ENCODE results near the gene TNFAIP8L1.
A peak's percentile ranks its signal among the peaks of the same experiment; 100 is the strongest.

Gene TNFAIP8L1

DNA sequence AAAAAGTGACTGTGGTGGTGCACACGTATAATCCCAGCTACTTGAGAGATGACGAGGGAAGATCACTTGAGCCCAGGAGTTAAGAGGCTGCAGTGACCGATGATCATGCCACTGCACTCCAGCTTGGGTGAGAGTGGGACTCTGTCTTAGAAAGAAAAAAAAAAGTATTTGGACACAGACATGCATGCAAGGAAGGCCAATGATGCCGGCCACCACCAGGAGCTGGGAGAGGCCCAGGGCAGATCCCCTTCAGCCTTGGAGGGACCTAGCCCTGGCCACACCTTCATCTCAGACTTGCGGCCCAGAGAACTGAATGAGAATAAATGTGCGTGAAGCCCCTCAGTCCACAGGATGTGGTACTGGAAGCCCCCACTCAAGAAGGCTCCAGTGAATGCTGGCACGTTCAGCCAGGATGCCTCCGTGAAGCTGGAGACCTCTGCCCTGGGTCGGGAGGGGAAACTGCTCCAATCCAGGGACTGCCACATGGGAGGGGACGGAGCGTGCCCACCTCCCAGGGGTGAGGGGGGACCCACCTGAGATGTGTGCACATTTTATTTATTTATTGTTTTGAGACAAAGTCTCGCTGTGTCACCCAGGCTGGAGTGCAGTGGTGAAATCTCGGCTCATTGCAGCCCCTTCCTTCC is 14.6 kb downstream of the TNFAIP8L1 start:
- no peak overlapping the region for H3K4me3 ChIP-seq (ENCODE audit: low read depth, low read length)
- TF ChIP-seq, protein P1, sequence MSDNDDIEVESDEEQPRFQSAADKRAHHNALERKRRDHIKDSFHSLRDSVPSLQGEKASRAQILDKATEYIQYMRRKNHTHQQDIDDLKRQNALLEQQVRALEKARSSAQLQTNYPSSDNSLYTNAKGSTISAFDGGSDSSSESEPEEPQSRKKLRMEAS (IDR thresholded peaks at IDR 0.05; ENCODE audit: low read depth, low read length), result no peak
- TF ChIP-seq, protein P2, sequence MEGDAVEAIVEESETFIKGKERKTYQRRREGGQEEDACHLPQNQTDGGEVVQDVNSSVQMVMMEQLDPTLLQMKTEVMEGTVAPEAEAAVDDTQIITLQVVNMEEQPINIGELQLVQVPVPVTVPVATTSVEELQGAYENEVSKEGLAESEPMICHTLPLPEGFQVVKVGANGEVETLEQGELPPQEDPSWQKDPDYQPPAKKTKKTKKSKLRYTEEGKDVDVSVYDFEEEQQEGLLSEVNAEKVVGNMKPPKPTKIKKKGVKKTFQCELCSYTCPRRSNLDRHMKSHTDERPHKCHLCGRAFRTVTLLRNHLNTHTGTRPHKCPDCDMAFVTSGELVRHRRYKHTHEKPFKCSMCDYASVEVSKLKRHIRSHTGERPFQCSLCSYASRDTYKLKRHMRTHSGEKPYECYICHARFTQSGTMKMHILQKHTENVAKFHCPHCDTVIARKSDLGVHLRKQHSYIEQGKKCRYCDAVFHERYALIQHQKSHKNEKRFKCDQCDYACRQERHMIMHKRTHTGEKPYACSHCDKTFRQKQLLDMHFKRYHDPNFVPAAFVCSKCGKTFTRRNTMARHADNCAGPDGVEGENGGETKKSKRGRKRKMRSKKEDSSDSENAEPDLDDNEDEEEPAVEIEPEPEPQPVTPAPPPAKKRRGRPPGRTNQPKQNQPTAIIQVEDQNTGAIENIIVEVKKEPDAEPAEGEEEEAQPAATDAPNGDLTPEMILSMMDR (IDR thresholded peaks at IDR 0.05; ENCODE audit: low read depth, low read length), result no peak
- TF ChIP-seq MYC (IDR thresholded peaks at IDR 0.05; ENCODE audit: low read depth, low read length) (no peak), POLR2A (IDR thresholded peaks at IDR 0.05; ENCODE audit: extremely low read depth, insufficient read length) (no peak)
- DNase-seq (ENCODE audit: low read depth), result no peak

DNA sequence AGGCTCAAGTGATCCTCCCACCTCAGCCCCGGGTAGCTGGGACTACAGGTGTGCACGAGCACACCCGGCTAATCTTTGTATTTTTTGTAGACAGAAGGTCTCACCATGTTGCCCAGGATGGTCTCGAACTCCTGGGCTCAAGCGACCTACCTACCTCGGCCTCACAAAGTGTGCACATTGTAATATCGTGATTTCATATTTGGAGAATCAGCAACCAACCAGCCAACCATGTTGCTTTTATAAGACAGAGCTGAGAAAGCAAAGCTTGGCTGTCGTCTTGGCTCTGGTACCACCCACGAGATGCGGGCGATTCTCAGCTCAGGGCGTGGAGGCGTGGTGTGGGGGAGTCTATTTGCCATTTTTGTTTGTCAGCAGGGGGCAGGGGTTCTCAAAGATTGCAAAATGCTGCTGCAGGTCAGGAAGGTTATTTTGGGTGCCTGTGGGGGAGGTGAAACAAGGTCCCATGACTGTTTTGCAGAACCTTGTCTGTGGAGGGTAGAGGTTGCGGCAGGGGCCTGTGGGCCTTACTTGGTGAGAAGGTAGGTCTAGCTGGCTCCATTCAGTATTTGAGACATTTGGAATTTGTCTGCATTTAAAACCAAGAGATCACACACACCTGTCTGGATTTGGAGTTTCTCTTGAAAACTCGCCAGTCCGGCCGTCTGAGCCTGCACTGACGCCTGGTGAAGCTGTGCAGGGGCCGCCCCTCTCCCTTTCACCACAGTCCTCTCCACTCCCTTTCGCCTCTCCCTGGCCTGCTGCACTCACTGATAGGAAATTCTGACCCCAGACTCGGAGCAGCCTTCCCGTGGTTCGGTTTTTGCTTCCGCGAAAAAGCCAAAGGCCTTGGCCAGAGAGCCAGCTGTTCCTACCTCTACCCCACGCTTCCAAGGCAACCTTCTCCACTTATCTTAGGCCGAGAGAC is 15.4 kb downstream of the TNFAIP8L1 start:
- no peak for TF ChIP-seq POLR2A (IDR thresholded peaks at IDR 0.05; ENCODE audit: extremely low read depth, insufficient read length)
- no peak for TF ChIP-seq MYC (IDR thresholded peaks at IDR 0.05; ENCODE audit: low read depth, low read length)
- TF ChIP-seq, protein P1 (IDR thresholded peaks at IDR 0.05; ENCODE audit: low read depth, low read length), result no peak
- TF ChIP-seq, protein P2 (IDR thresholded peaks at IDR 0.05; ENCODE audit: low read depth, low read length), result no peak
- peak; percentile 72 for DNase-seq (ENCODE audit: low read depth)
- H3K4me3 ChIP-seq (ENCODE audit: low read depth, low read length), result no peak overlapping the region

DNA sequence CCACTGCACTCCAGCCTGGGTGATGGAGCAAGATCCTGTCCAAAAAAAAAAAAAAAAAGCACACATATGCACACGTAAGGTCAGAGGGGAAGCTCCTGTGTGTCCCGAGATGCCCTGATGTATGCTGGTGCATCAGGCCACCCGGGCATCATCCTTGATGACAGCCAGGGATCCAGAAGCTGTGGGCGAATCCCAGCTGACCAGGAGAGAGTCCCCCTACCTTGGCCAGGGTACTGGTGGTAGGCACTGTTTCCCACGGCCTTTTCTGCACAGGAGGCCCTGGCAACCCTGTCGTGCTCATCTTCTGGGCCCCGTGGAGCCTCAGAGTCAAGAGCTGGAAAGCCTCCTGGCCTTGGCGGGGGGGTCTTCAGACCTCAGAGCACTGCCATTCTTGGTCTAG is 16.8 kb downstream of the TNFAIP8L1 start:
- H3K4me3 ChIP-seq (ENCODE audit: low read depth, low read length), result no peak overlapping the region
- TF ChIP-seq, protein P1 (IDR thresholded peaks at IDR 0.05; ENCODE audit: low read depth, low read length), result no peak
- TF ChIP-seq, protein P2 (IDR thresholded peaks at IDR 0.05; ENCODE audit: low read depth, low read length), result no peak
- TF ChIP-seq MYC (IDR thresholded peaks at IDR 0.05; ENCODE audit: low read depth, low read length), result no peak
- no peak for TF ChIP-seq POLR2A (IDR thresholded peaks at IDR 0.05; ENCODE audit: extremely low read depth, insufficient read length)
- DNase-seq (ENCODE audit: low read depth), result no peak

DNA sequence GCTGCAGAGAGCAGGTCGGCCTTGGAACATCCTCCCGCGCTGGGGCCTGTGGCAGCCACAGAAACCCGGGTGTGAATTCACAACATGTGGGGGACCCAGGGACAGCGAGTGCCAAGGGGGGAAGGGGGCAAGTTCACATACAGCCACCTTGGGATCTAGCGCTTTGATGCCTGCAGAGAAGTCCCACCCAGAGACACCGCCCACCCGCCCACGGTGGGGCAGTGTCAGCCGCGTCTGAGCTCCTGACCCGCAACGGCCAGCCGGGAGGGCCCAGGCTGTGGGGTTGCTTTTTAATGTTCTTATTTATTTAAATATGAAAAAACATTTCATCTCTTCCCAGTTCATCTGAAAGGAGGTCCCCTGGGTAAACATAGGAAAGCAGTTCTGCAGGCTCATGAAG is 17.9 kb downstream of the TNFAIP8L1 start:
- no peak overlapping the region for H3K4me3 ChIP-seq (ENCODE audit: low read depth, low read length)
- no peak for DNase-seq (ENCODE audit: low read depth)
- TF ChIP-seq, protein P1 (IDR thresholded peaks at IDR 0.05; ENCODE audit: low read depth, low read length), result no peak
- TF ChIP-seq, protein P2 (IDR thresholded peaks at IDR 0.05; ENCODE audit: low read depth, low read length), result no peak
- TF ChIP-seq POLR2A (IDR thresholded peaks at IDR 0.05; ENCODE audit: extremely low read depth, insufficient read length) (no peak), MYC (IDR thresholded peaks at IDR 0.05; ENCODE audit: low read depth, low read length) (no peak)

DNA sequence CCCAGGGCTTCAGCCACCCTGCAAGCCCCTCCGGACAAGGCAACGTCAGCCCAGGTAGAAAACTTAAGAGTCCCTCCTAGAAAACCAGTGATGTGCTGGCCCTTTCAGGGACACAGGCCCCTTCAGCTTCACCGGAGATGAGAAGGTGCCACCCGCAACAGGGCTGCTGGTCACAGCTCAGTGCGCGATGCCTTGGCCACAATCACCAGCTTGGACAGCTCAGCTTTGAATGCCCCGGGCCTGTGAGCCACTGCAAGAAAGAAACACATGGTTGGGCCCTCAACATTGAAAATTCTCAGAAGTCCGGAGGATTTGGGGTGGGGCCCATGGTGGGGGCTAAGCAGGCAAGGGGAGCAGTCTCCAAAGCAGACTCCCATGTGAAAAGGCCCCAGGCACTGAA is 18.5 kb downstream of the TNFAIP8L1 start:
- TF ChIP-seq, protein P1 (IDR thresholded peaks at IDR 0.05; ENCODE audit: low read depth, low read length), result no peak
- TF ChIP-seq POLR2A (IDR thresholded peaks at IDR 0.05; ENCODE audit: extremely low read depth, insufficient read length), result no peak
- TF ChIP-seq MYC (IDR thresholded peaks at IDR 0.05; ENCODE audit: low read depth, low read length), result no peak
- TF ChIP-seq, protein P2 (IDR thresholded peaks at IDR 0.05; ENCODE audit: low read depth, low read length), result no peak
- no peak overlapping the region for H3K4me3 ChIP-seq (ENCODE audit: low read depth, low read length)
- no peak for DNase-seq (ENCODE audit: low read depth)
